HG03280 (cell line): ENCODE data around the gene MUC5B.

ENCODE experiments used
- ATAC-seq: cut with Tn5 transposase; IDR thresholded peaks from one replicate; pipeline ENCODE4 v1.9.1; 2021; ENCODE audit warnings: mild to moderate bottlenecking, moderate library complexity; ENCODE audit not compliant: unreplicated experiment

Gene MUC5B

GRCh38 chr11:1295591-1295990, 72.7 kb downstream of the MUC5B start:
- ATAC-seq = no peak

GRCh38 chr11:1296287-1296686, 73.4 kb downstream of the MUC5B start:
- ATAC-seq = no peak

GRCh38 chr11:1297011-1297575, 74.2 kb downstream of the MUC5B start:
- no peak for ATAC-seq

- ATAC-seq = no peak
These were observed 75.0 kb downstream of the MUC5B start for GRCh38 chr11:1297576-1298473.

GRCh38 chr11:1298695-1299492, 76.0 kb downstream of the MUC5B start:
- ATAC-seq = no peak

GRCh38 chr11:1299621-1300020, 76.8 kb downstream of the MUC5B start:
- no peak for ATAC-seq

GRCh38 chr11:1300121-1300520, 77.3 kb downstream of the MUC5B start:
- ATAC-seq = no peak

- ATAC-seq = no peak
These were observed 77.8 kb downstream of the MUC5B start for GRCh38 chr11:1300569-1301187.

- ATAC-seq = no peak
These were observed 78.5 kb downstream of the MUC5B start for GRCh38 chr11:1301220-1302000.

- ATAC-seq = no peak
These were observed 79.2 kb downstream of the MUC5B start for GRCh38 chr11:1302041-1302460.

- no peak for ATAC-seq
These were observed 79.7 kb downstream of the MUC5B start for GRCh38 chr11:1302461-1303125.

- ATAC-seq = no peak
These were observed 80.4 kb downstream of the MUC5B start for GRCh38 chr11:1303126-1303821.

- ATAC-seq = no peak
These were observed 81.1 kb downstream of the MUC5B start for GRCh38 chr11:1303973-1304372.

- no peak for ATAC-seq
These were observed 81.5 kb downstream of the MUC5B start for GRCh38 chr11:1304380-1304779.

- ATAC-seq = no peak
These were observed 82.2 kb downstream of the MUC5B start for GRCh38 chr11:1305063-1305495.

- no peak for ATAC-seq
These were observed 82.7 kb downstream of the MUC5B start for GRCh38 chr11:1305501-1306056.

GRCh38 chr11:1306186-1307162, 83.6 kb downstream of the MUC5B start:
- ATAC-seq = no peak
